ENCODE results near the gene BCORL1.

GRCh38 chrX:130090364-130090763, 107.9 kb downstream of the BCORL1 start:
- TF ChIP-seq CTCF (IDR thresholded peaks at IDR 0.05) (no peak), ZFX (IDR thresholded peaks at IDR 0.05; ENCODE audit: borderline replicate concordance) (no peak)

Data from 22Rv1 (cell line).